Embryonic facial prominence (tissue), 1 donor: ENCODE results near the gene SNRPA1.

Source experiments
- DNase-seq: peaks from one replicate; pipeline ENCODE4 v3.0.0-alpha.2; 2016; ENCODE audit errors: extremely low spot score

Gene SNRPA1

DNA sequence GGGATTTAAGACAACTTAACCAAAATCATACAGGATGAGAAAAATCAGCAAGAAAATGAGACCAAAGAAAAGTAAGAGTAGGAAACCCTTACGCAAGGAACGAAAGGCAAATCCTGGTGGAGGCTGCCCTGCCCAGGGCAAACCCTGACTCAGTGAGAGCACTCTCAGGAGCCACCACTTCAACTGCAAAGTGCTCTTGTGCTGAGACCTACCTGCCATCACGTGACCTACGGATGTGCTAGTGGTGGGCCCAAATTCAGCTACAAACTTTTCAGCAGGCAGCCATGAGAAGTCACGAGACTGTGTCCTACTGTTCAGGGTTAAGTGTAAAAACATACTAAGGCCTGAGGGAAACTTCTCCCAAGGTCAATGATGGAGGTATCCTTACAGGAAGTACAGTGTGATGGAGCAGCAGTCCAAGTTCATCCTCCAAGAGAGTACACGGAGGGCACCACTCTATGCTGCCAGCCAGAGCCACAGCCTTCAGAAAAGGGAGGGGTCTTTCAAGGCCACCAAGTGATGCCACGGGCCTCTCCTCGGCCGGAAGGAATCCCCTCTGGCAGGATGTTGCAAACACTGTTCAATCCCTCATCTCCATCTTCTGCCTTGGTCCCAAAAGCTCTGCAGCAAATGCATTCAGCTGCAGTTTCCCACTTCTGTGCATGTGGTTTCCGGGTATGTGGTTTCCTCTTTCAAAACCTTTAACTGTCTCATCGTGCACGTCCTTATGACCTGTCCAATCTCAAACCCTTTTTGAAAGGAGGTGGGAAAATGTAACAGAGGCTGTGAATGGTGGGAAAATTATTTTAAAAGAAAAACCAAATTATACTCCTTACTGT, 52.7 kb downstream of the SNRPA1 start:
- no peak for DNase-seq

DNA sequence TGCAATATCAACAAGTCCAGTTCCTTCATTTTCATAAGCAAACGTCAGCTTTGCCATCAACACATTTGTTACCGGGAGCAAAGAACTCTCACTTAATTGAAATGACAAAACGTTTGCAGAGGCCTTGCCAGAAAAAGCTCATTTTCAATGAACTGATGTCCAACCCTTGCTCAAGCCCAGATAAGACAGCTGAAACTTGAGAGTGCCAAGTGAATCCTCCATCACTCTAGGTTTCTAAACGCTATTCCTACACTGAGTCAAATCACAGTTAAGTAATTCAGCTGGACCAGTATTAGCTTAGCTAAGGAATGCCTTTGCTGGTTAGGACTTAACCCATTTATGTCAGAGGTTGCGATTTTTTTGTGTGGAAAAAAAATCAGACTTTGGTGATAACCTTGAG, 54.7 kb downstream of the SNRPA1 start:
- no peak for DNase-seq

DNA sequence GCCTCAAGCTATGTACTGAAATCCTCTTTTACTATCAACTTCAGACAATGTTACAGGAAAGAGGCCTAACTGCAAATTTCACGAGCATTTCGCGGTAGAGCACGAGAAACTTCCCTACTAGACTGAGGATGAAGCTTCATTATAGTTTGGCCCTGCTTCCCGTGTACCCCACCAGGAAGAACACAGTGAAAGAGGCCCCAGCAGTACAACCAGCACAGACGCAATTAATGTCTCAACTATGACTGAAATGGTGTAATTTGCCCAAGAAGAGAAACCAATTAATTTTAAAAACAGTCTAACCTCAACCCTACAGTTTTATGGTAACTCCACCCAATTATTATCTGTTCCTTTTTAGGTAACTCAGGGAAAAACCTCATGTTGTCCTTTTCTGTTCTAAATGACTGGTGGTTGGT, 55.3 kb downstream of the SNRPA1 start:
- no peak for DNase-seq

DNA sequence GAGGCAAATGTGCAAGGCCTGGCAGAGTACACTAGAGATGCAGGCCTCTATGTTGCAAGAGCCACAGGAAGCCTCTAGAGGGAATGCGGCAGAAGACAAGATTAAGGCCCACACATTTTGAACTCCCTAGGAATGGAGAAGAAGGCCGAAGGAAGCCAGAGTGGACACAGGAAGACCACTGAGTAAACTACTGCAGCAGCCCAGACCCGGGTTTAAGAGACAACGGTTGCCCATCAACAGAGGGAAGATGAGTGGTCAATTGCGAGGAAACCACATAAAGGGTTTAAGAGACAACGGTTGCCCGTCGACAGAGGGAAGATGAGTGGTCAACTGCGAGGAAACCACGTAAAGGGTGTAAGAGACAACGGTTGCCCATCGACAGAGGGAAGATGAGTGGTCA, 57.8 kb downstream of the SNRPA1 start:
- DNase-seq, result no peak

DNA sequence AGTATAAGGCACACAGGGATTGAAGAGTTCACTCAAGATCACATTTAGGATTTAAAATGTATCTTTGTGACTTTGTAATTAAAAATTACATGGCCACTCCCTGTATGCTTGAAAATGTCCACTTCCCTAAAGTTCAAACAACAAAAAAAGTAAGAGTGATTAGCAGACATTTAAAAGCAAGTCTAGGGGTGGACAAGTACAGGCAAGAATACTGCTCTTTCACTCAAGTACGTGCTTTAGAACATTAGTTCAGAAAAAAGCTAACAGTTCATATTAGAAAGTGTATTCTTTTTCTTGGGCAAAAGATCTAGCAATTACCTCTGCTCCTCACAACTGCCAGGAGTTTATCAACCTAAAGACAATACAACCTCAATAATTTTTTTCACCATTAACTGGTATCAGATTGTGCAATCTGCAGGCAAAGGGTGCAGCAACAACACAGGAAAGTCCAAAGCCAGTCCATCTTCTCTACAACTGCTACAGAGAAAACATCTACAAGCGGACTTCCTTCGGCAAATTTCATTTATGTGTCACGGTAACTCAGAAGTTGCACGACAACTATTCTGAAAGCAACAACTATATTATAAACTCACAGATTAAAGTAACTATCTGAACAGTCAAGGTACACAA, 61.3 kb downstream of the SNRPA1 start:
- no peak for DNase-seq

DNA sequence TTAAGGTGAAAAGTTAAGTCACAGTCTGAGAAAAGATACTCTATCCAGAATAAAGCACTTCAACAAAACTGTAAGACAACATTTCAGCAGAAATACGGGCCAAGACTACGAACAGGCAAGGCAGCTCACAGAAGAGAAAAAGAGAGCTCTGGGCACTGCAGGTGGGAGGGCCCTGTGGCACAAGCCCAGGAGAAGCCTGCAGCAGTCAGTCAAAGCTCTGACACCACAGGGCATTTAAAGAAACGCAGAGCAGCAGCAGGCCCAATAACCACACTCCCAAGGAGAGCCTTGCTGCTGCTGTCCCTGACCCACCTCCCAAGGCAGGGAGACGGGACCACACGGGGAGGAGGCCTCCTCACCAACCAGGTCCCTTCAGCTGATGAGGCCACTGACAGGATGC, 62.4 kb downstream of the SNRPA1 start:
- DNase-seq, result no peak
